GM12878 (cell line): ENCODE results near the gene SLC45A1.

Experiments
- ATF3 ChIP-seq: IDR thresholded peaks from 2 replicates; pipeline ENCODE4 v1.6.1; 2011; ENCODE audit warnings: low read depth, mild to moderate bottlenecking, low read length, moderate library complexity, borderline replicate concordance; ENCODE audit errors: extremely low read depth
- CTCF ChIP-seq, 3 experiments: IDR thresholded peaks in 2 of 3; conservative IDR thresholded peaks in 1 of 3; 2 replicates each; pipeline ENCODE4 v1.5.1; 2011; ENCODE audit warnings: low read depth in 3 of 3, low read length in 3 of 3, mild to moderate bottlenecking in 3 of 3, control low read depth in 2 of 3, moderate library complexity in 2 of 3, inconsistent platforms in 1 of 3, mixed read lengths in 1 of 3; ENCODE audit not compliant: control insufficient read depth in 2 of 3, insufficient read depth in 1 of 3; ENCODE audit errors: extremely low read depth in 1 of 3
- EP300 ChIP-seq, 2 experiments: fragments of 150-350 bp in 1 of 2; IDR thresholded peaks; 2 replicates each; pipeline ENCODE4 v1.6.1; 2011 to 2012; ENCODE audit warnings: low read depth in 2 of 2, low read length in 2 of 2, borderline replicate concordance in 1 of 2, improper control_type of control experiment in 1 of 2, inconsistent platforms in 1 of 2; ENCODE audit not compliant: control insufficient read depth in 1 of 2
- FOXM1 ChIP-seq: IDR thresholded peaks from 2 replicates; pipeline ENCODE4 v1.6.1; 2012; ENCODE audit warnings: low read depth, mild to moderate bottlenecking, inconsistent platforms, low read length, moderate library complexity
- TAF1 ChIP-seq: IDR thresholded peaks from 2 replicates; pipeline ENCODE4 v1.6.1; 2011; ENCODE audit warnings: mild to moderate bottlenecking, low read depth, low read length, borderline replicate concordance
- TBL1XR1 ChIP-seq: IDR thresholded peaks from 2 replicates; pipeline ENCODE4 v1.6.1; 2012; ENCODE audit warnings: low read depth, low read length, improper control_type of control experiment
- ZBTB40 ChIP-seq: fragments of 450-650 bp; IDR thresholded peaks from 2 replicates; pipeline ENCODE4 v1.6.1; 2016; ENCODE audit warnings: mild to moderate bottlenecking, moderate library complexity, borderline replicate concordance

GRCh38 chr1:8359617-8360481 is 41.9 kb downstream of the SLC45A1 start:
- TF ChIP-seq CTCF (IDR thresholded peaks at IDR 0.05 in 2 of 3, conservative IDR thresholded peaks at IDR 0.05 in 1 of 3; ENCODE audit: control insufficient read depth in 2 of 3, extremely low read depth in 1 of 3, insufficient read depth in 1 of 3, low read depth in 3 of 3, low read length in 3 of 3) (no peak), TBL1XR1 (no peak), EP300 (IDR thresholded peaks at IDR 0.05; ENCODE audit: borderline replicate concordance in 1 of 2, control insufficient read depth in 1 of 2, low read depth in 2 of 2, low read length in 2 of 2) (no peak), ATF3 (no peak), ZBTB40 (no peak), TAF1 (no peak), FOXM1 (no peak)
